ELR (cell line): ENCODE measurements around the gene TERT.

Experiments used
- DNase-seq: peaks from one replicate; pipeline ENCODE4 v3.0.0-alpha.2; 2015; ENCODE audit warnings: low read depth

TERT gene

DNA sequence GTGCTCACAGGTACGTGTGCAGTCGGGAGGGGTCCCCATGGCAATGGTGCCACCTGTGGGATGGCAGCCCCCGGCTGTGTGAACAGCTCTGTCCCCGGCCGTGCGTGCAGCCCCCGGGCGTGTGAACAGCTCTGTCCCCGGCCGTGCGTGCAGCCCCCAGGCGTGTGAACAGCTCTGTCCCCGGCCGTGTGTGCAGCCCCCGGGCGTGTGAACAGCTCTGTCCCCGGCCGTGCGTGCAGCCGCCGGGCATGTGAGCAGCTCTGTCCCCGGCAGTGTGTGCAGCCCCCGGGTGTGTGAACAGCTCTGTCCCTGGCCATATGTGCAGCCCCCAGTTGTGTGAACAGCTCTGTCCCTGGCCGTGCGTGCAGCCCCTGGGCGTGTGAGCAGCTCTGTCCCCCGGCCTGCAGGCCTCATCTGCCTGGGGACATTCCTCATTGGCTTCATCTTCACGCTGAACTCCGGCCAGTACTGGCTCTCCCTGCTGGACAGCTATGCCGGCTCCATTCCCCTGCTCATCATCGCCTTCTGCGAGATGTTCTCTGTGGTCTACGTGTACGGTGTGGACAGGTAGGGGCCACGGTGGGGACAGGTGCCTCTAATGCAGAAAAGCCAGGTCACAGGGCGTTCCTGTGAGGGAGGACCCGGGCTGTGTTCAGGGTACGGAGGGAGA is 75.6 kb downstream of the TERT start:
- DNase-seq, result no peak

DNA sequence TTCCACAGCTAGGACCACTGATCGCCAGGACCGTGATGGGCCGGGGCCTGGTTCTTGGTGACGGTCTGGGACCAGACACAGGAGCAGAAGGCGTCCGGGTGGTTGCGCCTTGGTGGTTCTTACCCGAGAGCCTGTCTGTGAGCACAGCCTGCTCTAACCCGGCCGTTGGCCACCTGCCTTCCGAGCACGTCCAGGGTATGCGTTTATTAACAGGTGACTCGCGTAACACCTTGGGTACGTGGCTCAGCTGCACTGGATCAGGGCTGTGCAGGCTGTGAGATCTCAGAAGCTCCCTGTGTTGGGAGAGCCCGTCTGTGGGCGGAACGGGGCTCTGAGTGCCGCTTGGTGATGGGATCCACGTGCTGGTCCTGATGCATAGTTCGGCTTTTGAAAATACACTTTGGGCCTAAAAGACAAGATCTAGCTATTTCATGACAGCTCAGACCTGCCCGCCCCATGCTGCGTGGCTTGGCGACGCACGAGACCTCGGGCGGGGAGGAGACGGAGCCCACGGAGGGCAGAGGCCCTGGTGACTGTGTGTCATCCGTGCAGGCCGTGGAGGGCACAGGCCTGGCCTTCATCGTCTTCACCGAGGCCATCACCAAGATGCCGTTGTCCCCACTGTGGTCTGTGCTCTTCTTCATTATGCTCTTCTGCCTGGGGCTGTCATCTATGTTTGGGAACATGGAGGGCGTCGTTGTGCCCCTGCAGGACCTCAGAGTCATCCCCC is 76.4 kb downstream of the TERT start:
- no peak for DNase-seq

DNA sequence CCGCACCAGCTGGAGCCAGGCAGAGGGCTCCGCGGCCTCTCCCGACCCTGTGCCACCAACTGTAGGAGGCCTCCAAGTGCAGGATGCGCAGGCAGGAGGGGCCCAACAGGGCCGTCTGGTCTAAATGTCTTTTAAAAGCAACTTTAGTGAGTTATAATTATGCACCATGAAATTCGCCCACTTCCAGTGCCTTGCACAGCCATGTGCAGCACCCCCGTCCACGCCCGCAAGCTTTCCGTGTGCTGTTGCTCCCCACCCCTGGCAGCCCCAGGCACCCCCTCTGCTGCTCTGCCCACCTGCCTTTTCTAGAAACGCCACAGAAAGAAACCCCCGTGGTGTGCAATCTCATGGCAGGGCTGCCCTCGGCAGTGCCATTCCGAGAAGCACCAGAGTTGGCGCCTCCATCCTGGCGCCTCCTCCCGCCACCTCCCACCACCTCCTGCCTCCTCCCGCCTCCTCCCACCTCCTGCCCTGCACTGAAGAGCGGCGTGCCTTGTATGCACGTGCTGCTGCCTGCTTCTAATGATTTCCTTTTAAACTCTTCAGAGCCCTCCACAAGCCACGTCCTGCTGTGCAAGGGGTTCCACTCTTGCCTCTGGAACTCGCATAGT is 77.2 kb downstream of the TERT start:
- no peak for DNase-seq

DNA sequence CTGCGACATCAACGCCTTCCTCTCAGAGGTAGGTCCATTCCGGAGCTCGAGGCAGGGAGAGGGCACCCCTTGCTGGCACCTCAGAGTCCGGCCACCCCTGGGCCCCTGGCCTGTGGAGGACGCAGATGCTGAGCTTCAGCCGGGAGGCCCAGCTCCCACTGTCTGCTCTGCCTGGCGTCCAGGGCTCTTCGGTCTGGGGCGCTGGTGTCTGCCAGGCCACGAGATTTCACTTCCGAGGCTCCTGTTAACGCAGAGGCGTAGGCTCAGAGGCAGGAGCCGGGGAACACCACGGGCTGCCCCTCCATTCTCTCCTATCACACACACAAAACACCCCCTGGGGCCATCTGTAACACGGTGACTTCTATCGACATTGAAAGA is 78.0 kb downstream of the TERT start:
- DNase-seq, result no peak

DNA sequence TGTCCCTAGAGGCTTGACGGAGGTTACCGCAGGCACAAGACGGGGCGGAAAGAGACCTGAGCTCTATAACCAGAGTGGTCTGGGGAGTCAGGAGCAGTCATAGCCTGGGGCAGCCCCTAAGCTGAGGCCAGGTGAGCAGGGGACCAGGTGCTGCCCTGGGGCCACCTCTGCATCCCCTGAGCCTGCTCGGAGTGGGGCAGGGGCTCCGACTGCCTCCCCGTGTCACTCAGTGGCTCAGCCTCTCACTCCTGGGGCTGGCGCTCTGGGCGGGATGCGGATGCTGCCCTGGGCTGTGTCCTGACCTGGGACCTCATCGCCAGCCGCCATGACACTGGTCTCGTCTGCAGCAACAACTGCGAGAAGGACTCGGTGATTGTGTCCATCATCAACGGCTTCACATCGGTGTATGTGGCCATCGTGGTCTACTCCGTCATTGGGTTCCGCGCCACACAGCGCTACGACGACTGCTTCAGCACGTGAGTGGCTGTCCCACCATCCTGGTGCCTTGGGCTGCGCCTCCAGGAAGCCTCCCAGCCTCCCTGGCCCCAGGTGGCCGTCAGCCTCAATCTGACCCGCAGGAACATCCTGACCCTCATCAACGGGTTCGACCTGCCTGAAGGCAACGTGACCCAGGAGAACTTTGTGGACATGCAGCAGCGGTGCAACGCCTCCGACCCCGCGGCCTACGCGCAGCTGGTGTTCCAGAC is 78.5 kb downstream of the TERT start:
- DNase-seq, result no peak

DNA sequence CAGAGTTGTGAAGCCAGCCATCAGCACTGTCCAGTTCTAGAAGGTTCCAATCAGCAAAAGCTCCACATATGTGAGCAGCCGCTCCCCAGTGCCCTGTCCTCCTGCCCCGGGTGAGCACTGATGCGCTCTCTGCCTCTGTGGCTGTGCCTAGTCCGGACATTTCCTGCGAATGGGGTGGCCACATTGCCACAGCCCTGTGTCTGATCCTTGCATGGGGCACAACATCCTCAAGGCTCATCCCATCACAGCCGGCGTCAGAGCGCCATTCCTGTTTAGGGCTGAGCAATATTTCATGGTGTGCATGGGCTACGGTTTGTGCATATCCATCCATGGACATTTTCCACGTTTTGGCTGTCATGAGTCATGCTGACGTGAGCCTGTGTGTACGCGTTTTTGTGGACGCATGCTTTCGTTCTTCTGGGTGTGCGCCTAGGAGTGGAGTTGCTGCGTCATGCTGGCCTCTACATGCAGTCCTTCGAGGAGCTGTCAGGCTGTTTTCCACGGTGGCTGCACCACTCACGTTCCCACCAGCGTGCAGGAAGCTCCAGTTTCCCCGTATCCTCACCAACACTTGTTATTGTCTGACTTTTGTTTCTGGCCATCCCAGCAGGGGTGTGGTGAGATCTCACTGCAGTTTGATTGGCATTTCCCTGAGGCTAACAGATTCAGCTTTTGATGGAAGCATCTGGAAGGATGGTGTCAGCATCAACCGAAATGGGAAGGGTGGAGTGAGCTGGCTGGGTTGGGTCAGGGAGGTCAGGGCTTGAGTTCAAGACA is 79.4 kb downstream of the TERT start:
- DNase-seq, result no peak

DNA sequence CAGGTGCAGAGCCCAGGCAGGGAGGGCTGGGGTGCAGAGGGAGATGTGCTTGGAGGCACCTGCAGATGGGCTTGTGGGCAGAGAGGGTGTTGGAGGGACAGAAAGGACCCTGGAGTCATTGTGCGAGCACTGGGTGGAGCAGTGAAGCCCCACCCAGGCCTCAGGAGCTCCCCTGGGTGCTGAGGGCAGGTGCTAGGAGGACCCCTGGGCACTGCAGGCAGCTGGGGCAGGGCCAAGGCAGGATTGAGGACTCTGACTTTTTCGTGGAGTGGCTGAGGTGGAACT is 80.0 kb downstream of the TERT start:
- DNase-seq, result no peak

DNA sequence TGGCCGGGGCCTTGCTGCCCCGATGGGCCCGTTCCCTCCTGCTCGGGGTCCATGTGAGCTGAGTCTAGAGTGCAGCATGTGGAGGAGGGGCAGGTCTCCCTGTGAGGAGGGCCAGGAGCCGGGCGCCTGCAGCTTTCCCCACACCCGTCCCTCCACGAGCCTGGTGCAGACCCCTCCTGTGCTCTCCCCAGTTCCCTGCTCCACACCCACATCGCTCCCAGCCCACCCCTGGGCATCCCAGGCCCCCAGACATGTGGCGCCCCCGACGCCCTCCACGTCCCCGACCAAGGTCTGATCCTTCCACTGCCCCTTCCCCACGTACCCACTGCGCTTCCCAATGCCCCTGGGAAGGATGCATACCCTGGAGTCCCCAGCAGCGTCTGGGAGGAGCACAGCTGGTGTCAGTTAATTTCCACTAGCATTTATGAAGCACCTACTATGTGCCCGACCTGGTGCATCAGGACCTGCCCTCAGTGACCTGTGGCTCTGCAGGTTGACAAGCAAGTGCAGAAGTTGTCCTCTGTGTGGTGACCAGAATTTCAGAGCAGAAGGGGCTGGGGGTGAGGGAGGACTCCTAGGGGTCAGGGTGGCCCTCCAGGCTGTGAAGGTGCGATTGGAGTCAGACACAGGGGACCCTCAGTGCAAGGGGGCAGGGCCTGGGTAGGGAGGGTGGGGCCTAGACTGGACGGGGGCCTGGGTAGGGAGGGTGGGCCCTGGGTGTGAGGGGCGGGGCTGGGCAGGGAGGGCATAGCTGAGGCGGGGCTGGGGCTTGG is 80.5 kb downstream of the TERT start:
- no peak for DNase-seq

DNA sequence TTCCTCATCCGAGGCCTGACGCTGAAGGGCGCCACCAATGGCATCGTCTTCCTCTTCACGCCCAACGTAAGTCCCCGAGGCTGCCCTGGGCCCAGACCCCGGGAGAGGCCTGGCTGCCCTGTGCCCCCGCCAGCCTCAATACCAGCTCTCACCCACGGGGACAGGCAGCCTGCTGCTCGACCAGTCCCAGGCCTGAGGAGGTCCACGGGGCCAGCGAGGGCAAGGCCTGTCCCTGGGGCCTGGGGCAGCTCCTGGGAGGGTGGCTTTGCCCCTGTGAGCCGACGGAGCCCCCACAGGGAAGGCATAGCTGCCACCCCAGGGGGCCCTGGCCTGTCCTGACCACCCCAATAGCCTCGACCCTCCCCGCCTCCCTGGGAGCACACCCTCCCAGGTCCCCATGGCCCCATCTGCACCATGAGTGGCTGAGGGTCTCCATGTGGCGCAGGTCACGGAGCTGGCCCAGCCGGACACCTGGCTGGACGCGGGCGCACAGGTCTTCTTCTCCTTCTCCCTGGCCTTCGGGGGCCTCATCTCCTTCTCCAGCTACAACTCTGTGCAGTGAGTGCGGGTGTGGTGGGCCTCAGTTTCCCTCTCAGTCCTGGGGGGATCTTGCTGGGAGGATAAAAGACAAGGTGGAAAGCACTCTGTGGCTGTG is 81.2 kb downstream of the TERT start:
- no peak for DNase-seq

DNA sequence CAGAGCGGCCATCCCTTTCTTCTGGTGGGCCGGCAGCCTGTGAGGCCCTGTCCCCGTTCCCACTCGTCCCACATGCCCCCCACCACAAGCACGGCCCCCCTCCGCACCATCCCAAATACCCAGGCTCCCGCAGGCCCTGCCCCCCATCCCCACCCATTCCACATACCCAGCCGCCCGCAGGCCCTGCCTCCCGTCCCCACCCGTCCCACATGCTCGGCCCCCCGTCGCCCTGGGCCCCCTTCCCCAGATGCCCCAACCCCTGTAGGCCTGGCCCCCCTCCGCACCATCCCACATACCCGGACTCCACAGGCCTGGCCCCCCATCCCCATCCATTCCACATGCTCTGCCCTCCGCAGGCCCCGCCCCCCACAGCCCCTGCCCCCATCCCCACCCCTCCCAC is 82.0 kb downstream of the TERT start:
- DNase-seq, result no peak

DNA sequence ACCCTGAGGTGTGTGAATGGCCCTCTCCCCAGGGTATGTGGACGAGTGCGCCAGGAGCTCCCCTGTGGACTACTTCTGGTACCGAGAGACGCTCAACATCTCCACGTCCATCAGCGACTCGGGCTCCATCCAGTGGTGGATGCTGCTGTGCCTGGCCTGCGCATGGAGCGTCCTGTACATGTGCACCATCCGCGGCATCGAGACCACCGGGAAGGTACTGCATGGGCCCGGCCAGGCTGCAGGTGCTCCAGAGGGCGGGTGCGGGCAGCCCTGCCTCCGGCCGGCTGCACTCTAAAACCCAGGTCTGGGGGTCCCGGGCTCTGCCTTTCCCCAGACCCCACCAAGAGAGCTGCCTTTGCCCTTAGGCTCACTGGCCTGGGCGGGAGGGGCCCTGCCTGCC is 82.6 kb downstream of the TERT start:
- no peak for DNase-seq

DNA sequence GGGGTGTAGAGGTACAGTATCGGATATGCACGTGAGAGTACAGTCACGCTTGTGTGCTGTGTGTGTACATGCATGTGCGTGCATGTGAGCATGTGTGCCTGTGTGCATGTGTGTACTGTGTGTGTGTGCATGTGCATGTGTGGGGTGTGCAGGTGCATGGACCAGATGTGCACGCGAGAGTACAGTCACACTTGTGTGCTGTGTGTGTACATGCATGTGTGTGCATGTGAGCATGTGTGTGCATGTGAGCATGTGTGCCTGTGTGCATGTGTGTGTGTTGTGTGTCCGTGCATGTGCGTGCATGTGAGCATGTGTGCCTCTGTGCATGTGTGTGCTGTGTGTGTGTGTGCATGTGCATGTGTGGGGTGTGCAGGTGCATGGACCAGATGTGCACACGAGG is 83.2 kb downstream of the TERT start:
- DNase-seq, result no peak

DNA sequence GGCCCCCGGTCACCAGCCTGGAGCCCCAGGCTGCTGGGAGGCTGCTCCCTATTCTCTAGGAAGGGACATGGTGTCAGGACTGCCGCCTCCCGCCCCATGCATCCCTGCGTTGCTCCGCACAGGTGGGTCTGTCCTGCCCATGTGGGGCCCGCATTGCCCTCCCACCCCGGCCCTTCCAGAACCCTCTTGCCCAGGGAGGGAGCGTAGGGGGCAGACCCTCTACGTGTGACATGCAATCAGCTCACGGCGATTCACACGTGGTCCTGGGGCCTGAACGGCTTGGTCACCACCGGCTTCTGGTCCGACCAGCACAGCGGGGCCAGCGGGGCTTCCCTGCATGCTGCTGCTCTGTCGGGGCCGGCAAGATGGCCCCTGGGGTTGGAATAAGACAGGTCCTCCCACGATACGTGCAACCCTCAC is 84.0 kb downstream of the TERT start:
- no peak for DNase-seq

DNA sequence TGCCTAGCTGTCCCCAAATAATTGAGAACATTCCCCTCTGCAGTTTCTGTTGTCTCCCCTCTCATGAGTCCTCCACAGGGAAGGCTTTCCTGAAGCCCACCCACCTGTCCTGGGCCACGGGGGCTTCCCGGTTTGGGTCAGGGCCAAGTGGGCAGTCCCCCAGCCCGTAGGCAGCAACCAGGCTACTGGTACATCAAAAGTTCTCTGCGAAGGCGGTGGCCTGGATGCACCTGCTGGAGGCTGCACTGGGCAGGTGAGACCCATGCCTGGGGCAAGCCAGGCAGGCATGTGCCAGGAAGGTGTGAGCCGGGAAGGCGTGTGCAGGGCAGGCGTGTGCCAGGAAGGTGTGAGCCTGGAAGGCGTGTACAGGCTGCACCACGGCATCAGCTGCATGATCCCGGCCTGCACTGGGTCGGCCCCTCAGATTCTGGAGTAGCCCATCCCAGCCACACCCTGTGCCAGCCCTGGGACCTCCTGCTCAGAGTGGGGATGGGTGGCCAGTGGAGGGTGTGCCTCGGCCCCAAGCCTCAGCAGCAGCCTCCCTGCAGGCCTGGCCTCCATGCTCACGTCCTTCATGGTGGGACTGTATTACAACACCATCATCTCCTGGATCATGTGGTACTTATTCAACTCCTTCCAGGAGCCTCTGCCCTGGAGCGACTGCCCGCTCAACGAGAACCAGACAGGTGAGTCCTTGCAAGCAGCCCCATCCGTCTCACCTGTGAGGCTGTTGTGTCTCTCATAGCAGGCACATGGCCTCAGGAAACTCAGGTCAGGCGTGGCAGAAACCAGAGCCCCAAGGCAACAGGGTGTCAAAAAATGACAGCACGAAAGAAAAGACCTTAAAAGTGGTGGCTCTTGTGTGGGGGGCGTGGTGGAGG is 84.7 kb downstream of the TERT start:
- DNase-seq, result no peak

DNA sequence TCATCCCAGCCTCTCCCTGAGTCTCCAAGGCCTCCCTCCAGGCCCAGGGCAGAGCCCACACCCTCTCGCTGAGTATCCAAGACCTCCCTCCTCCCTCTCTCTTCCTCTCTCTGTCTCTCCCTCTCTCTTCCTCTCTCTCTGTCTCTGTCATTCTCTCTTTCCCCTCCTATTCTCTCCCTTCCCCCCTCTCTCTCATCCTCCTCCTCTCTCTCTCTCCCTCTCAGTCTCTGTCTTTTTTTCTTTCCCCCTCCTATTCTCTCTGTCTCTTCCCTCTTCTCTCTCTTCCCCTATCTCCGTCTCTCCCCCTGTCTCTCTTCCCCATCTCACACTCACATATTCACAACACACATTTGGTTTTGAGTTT is 85.4 kb downstream of the TERT start:
- DNase-seq, result no peak

DNA sequence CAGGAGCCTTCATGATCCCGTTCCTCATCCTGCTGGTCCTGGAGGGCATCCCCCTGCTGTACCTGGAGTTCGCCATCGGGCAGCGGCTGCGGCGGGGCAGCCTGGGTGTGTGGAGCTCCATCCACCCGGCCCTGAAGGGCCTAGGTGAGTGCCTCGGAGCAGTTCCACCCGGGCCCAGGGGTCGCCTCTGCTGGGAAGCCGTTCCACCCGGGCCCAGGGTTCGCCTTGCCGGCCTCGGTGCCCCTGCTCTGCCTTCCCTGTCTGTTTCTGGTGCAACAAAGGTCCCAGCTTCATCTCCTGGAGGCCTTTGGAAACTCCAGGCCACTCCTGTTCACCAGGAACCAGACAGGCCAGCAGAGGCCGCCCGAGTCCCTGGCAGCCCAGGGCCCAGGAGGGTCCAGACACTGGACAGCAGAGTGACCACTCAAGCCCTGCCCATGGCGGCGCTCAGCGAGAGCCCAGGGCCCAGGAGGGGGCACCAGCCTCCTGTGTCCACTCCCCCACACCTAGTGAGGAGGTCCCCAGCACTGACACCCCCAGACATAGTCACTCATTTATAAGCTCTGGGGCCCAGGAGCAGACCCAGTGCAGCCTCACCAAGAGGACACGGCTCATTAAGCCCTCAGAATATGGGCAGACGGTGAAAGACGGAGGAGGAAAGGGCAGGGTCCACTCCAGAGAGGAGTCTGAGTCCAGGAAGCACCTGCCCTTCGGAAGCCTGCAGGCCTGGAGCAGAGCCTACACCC is 86.0 kb downstream of the TERT start:
- DNase-seq, result peak; percentile 33

DNA sequence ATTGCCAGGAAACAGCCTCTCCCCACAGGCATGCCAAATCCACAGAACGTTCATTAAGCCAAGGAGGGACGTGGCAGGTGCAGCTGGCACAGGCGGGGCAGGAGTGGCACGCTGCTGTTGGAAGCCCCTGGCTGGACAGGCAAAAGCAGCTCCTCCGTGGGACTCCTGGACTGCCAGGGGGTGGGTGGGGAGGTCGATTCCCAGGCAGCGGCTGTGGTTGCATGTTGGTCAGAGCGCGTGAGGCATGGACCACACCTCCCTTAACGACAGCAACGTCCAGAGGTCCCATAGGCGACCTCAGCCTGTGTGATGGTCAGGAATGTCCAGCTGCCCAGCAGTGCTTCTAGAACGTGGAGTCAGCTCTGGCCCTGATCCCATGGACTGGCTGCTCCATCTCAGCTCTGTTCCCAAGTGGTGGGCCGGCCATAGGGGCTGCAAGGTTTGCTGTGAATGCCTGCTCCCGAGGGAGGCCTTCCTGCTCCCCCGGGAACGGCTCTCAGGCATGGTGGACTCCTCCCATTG is 86.6 kb downstream of the TERT start:
- DNase-seq, result no peak

DNA sequence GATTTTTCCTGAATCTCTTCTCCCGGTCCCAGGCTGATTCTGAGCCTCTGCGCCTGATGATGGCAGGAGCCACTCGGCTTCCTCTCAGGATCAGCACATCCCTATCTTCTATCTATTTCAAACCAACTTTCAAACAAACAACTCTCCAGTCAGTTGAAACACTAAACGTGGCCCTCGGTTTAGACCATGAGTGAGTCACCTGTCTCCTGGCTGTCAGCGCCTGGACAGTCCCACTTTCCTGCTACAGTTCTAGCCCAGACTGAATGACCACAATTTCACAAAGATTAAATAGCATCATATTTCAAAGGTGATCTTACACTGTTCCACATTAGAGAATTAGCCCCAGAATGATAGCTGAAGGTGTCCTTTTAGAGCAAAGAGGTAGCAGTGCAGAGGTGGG is 87.3 kb downstream of the TERT start:
- DNase-seq, result no peak
